GM21528 (cell line): ENCODE data around the gene ARHGAP26.
A peak's percentile ranks its signal among the peaks of the same experiment; 100 is the strongest.

Experiments used
- ATAC-seq: cut with Tn5 transposase; IDR thresholded peaks from one replicate; pipeline ENCODE4 v1.9.1; 2021; ENCODE audit warnings: mild to moderate bottlenecking, moderate library complexity; ENCODE audit not compliant: unreplicated experiment, low FRiP score

The ARHGAP26 gene

GRCh38 chr5:143047091-143047490 is 276.9 kb downstream of the ARHGAP26 start:
- ATAC-seq = no peak

- ATAC-seq = no peak
Measured at GRCh38 chr5:143050183-143050582, 280.0 kb downstream of the ARHGAP26 start.

GRCh38 chr5:143051244-143052058 is 281.3 kb downstream of the ARHGAP26 start:
- ATAC-seq = no peak

- no peak for ATAC-seq
Measured at GRCh38 chr5:143052967-143053682, 282.9 kb downstream of the ARHGAP26 start.

- no peak for ATAC-seq
Measured at GRCh38 chr5:143053780-143054179, 283.6 kb downstream of the ARHGAP26 start.

GRCh38 chr5:143054480-143054941 is 284.3 kb downstream of the ARHGAP26 start:
- peak; percentile 49 for ATAC-seq

- ATAC-seq = no peak
Measured at GRCh38 chr5:143055596-143056338, 285.6 kb downstream of the ARHGAP26 start.

DNA sequence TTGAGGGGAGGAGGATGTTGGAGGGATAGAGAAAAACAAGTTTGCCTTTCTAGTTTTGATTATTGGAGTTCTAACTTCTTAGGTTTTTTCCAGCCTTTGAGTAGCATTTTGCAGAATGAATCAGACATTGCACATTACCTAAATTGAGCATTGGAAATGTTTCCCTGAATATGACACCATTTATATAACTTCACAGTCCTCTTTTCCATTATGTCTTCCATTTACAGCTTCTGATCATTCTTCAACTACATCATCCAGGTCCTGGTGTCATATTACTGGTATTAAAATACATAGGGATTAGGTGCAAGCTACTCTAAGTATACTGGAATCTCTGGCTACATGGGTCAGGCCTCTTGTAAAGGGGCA is 286.1 kb downstream of the ARHGAP26 start:
- ATAC-seq = no peak

DNA sequence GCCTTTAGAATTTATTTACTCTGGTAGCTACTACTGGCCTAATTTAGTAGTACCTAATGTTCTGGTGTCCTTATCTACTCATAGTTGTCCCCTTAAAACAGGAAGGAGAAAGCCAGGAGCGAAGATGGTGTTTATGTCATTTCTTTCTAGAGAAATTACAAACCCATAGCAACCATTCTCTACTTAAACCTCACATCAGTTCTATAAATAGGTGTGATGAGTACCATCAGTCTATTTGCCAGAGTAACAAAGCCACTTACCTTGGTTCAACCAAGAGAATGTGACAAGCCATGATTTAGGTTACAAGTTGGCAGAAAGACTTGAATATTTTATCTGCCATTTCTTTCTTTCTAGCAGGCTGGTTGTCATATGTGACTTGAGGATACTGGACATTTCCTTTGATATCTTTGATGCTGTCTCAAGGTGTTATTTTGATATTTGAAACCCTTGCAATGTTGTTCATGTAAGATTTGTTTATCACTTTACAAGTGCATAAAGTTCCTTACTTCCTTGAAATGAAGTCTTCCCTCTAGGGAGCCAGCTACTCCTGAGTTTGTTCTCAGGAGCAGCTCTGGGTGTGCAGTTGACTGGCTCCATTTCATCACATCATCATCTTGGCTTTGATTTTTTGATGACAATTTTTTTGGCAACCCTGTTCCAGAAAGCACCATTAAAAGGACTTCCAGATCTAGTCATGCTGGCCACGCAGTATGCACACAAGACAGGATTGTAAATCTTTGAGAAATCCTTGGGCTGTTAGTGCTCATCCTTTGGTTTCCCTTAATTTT is 286.8 kb downstream of the ARHGAP26 start:
- ATAC-seq = no peak

GRCh38 chr5:143057580-143057999 is 287.4 kb downstream of the ARHGAP26 start:
- ATAC-seq = peak; percentile 65

DNA sequence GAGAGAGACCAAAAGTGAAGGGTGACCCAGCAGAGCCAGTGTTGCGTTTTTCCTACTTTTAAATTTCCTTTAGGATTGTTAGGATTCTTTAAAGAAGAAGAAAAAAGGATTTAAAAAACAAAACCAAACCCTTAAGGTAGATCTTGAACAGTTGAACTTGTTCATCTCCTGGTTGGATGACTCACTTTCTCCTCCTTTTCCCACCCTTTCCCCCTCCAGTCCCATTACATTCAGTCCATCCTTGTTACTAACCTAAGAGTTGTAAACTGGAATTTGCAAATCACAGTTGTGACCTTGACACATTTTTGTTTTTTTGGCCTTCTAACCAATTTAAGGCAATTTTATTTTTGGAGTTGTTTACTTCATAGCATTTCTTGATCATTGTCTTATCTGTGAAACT is 289.2 kb downstream of the ARHGAP26 start:
- no peak for ATAC-seq

DNA sequence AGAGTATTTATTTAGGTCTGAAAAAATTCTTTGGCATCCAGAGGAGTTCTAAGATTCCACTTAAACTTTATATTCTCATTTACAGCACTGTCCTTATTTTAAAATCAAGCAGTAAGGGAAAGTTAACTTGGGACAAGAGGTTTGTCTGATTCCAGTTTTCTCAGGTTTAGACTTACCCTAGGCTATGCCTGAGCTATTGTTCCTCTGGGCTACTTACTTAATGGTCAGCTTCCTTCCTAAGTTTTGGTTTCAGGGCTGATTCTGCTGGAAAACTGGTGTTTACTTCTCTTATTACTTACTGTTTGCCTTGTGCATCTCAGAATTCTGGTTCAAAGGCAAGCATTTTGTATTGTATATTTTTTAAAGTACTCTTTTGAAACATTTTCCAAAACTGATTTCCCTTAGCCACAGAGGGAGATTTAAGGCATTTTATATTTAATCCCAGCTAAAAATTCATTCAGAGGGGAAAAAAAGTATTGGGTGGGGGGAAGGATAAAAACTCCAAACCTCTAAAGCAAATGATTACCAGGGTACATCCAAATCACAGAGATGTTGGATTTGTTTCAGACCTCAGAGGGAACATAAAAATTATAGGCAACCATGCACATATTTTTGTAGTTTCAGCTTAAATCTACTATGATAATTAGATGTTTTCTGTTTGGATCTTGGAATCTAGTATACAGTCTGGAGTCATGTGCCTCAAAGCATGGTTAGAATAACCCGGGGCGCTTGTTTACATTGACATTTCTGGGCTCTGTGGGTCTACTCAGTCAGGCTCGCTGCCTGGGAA is 290.0 kb downstream of the ARHGAP26 start:
- ATAC-seq = no peak

GRCh38 chr5:143061161-143061945 is 291.2 kb downstream of the ARHGAP26 start:
- ATAC-seq = no peak

GRCh38 chr5:143062379-143062778 is 292.2 kb downstream of the ARHGAP26 start:
- no peak for ATAC-seq

DNA sequence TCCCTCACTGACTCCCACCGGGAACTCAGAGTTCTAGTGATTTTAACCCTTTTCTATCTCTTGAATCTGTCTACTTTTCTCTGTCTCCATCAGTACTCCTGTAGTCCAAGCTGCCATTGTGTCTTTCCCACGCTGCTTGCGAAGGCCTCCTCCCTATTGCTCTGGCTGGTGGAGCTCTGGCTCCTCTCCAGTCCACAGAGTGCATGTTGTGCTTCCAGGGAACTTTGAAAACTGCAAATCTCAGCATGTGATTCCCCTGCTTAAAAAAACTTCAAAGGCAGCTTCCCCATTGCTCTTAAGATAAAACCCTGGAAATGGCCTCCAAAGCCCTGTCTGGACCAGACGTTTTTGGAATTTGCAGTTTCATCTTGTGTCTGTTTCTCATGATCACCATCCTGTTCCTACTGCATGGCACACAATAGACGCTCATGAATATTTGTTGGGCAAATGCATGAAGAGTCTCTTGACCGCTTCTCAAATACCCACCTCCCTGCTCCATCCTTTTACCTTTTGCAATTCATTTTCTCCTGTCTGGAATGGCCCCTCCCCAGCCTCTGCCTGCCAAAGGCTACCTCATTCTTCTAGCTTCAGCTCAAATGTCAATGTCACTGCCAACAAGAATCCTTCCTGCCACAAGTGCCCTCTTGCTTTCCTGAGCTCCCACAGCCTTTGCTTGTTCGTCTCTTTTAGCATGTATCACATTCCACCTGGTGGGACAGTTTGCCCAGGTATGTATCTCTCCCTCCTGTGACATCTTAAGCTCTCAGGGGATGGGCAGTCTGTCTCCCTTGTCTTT is 293.2 kb downstream of the ARHGAP26 start:
- no peak for ATAC-seq

DNA sequence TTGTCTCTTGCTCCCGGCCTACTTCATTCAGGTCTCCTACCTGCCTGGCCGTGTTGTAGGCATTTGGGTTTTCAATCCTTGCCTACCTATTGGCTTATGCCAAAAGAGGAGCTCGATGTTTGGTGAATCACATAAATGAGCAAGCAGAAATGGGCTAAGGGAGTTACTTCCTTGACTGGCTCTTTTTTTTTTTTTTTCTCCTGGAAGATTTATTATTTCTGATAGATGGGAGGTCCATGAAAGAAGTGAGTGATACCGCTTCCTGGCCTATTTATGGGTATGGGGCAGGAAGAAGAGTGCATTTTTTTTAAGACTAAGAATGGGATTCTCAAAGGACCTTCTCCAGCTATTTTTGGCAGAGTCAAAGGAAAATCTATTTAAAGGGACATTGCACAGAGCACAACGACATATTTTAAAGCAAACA is 294.1 kb downstream of the ARHGAP26 start:
- ATAC-seq = no peak

DNA sequence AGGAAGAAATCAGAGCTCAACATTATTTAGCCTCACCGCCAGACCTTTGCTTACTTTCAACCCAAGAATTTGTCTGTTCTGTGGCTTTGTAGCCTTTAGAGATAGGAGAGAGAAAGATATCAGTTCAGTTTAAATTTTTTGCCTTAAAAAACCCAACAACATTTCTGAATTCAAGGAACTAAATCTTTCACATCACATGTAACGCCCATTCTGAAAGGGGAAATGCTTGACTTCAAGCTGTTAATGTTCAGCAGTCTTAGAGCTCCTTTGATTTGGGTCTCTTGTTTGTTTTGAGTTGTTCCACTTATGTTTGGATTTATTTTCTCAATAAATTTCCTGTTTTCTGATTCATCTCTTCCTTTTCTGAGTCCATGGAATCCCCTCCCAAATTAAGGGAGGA is 294.5 kb downstream of the ARHGAP26 start:
- ATAC-seq = no peak
